Hypothalamus (tissue), 51 donors: ENCODE results near the gene MSANTD1.

Experiments used
- DNase-seq, 51 donors: peaks; one replicate each; lab custom pipeline; 2025; lab: John Stamatoyannopoulos, UW

MSANTD1 gene

DNA sequence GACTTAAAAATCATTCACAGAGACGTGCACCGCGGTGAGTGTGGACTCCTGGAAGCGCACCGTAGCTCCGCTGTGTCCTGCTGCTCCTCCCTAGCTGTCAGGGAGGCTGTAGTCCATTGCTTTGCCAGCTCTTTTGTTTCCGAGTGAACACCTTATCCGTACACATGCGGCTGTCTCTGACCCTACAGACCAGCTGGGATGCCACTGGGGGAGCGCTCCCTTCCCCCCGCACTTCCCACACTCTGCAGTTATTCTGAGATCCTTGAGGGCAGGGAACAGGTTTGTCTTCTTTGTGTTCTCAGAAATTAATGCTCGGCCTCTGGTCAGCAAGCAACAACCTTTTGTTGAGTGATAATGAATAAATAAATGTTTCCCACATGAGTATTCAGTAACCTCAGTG is 33.7 kb upstream of the MSANTD1 start:
- no peak for DNase-seq

DNA sequence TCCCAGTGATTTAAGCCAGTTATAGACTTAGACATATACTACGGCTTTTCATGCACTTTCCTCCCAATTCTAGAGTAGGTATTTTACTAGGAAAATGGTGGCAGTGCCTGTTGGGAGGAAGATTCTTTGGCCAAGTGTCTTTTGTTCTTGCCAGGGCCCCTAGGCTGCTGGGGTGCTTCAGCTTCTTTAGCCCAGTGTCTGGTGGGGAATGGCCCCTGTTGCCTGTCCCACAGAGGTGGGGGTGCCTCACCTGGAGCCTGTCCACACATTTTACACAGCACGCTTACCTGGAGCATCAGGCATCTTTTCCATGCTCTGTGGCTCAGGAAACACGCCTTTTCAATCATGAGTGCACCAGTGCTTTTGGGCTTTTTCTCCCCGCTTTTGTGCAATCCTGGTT is 33.2 kb upstream of the MSANTD1 start:
- no peak for DNase-seq

DNA sequence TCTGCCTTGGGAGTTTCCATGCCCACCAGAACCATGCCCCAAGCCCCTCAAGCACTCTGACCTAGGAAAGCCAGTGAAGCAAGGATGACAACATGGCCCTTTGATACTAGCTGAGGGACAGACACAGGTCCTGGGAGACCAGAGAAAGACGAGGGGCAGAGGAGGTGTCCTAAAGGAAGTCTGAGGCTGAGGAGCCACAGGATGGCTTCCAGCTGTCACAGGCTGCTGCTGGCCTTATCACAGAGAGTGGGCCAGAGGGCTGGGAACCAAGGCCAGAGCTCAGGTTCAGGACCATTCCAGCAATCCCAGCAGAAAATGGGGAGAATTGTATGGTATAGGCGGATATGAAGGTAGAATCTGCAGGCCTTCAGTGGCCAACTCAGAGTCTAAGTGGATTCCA is 31.7 kb upstream of the MSANTD1 start:
- no peak for DNase-seq

DNA sequence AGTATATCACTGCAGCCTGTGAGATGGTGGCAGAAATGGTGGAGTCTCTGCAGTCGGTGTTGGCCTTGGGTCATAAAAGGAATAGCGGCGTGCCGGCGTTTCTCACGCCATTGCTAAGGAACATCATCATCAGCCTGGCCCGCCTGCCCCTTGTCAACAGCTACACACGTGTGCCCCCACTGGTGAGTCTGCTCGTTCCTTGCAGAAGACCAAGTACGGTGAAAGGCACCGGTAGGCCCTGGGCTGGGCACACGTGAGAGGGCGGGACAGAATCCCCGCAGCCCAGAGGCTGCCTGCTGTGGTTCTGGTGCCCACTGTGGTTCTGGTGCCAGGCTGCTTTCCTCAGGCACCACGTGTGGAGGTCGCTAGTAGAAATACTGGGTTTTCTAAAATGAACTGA is 31.2 kb upstream of the MSANTD1 start:
- no peak for DNase-seq

DNA sequence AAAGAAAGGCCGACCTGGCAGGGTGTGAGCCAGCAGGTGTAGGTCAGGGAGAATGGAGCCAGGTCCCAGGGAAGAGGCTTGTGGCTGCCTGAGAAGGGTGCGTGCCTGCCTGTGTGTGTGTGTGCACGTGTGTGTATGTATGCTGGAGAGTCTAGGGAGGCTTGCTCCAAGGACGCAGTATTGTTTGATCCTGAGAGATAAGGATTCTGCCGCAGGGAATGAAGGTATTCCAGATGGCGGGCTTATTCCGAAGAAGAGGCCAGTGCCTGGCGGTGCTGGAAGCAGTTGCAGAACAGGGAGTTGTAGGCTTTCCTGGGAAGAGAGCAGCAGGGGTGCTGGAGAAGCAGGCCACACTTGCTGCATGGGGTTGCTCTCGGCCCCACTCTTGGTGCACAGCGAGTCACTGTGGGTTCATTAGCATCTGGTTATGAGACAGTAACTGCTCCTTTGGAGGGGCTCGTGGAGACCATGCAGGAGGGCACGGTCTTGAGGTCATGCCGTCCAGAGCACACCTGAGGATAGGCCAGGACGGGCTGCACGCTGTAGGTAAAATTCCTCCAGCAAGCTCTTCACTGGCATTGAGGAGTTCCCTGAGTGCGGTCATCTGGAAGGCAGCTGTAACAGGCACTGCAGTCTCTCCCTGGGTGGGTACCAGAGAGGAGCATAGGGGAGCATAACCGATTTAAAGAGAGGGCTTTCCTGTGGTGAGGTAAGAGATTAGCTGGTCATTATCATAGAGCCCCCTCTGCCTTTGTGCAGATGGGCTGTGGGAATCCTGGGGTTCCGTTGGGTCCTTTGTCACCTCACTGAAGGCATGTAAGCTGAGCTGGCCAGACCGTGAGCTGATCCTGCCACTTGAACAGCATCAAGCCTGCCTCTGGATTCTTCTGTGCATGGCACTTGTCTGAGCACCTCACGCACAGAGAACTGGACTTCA is 29.9 kb upstream of the MSANTD1 start:
- no peak for DNase-seq

DNA sequence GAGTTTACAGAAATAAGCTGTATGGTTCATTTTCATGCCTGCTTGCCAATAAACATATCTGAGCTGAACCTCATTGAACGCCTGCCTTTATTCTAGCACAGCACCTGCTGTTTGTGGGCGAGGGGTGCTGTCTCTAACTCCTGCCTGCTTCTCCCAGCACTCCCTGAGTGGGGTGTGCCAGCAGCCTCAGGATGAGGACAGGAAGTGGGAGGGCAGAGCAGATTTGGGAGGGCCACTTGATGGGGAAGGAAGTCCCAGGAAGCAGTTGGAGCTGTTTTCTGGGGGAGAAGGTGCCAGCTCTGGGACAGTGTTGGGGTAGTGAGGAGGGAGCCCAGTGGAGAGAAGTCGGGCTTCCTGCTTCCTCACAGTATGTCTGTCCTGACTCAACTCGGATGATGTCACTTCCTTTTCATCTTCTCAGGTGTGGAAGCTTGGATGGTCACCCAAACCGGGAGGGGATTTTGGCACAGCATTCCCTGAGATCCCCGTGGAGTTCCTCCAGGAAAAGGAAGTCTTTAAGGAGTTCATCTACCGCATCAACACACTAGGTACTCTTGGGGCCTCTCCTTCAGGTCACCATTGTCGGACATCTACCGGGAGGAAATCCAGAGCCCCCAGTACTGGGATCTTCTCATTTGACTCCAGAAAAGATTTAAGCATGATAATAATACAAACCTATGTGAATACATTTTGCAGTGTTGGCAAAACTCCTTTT is 29.0 kb upstream of the MSANTD1 start:
- no peak for DNase-seq

DNA sequence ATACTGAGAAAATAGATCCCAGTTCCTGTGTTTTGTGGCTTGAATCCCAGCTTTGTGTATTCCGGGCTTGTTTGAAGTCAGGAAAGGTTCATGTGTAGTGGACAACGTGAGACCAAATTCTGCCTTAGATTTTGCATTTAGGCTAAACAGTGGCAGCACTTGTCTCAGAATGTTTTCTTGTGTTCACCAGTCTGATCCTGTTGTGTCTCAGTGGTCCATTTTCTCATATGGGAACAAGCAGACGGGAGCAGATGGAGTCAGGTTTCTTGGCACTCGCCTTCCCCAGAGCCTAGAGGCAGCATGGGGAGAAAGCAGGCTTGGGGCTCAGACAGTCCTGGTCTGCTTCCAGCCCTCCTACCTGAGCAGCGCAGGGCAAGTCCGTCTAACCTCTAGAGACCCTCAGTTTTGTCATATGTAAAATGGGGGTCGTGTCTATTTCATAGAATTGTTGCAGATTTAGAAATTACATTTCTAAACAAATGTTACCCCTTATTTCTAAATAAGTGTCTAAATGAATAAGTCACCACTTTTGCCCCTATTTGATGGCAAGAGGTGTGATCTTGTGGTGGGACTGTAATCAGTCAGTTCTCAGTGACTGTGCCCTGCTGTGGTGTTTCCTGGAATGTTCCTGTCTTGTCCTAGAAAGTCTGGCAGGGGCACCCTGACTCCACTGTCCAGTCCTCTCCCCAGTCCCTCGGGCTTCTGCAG is 28.3 kb upstream of the MSANTD1 start:
- no peak for DNase-seq

DNA sequence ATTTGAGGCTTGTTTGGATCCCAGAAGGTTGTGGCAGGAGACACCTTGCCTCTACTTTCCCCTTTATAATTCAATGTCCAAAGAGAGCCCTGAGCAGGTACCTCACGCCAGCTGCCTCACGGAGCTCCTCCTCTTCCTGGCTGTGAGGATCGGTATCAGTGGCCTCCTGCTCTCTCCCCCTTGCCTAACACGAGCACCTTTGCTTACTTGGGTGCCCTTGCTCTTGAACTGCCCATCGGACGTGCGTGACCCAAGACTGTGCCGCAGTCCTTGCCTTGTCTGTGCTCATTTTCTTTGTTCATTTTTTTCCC is 27.8 kb upstream of the MSANTD1 start:
- DNase-seq, result no peak

DNA sequence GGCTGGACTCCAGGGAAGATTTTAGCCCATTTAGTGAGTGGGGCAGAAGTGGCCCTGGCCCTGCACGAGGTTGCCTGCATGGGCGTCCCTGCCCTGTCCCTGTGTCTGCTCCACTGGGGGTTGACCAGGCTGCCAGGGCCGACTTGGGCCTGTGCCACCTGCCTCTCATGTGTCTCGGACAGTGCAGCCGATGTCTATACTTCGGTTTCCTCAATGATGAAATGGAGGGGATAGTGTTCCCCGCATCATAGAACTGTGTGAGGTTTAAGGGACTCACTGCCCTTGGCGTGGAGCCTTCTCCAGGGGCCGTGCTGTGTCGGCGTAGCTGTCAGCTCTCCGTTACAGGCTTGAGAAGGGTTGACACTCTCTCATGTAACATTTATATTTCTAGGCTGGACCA is 27.0 kb upstream of the MSANTD1 start:
- no peak for DNase-seq

DNA sequence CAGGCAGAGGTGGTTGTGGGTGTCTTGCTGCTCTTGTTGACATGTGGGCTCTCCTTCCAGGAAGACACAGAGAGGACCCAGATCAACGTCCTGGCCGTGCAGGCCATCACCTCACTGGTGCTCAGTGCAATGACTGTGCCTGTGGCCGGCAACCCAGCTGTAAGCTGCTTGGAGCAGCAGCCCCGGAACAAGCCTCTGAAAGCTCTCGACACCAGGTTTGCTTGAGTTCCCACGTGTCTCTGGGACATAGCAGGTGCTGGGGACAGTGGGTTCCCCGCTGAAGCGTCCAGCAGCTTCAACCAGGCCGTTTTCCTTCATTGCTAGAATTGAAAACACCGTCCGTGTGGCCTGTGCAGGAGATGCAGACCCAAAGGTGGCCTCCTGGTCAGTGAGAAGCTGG is 25.6 kb upstream of the MSANTD1 start:
- DNase-seq, result no peak

DNA sequence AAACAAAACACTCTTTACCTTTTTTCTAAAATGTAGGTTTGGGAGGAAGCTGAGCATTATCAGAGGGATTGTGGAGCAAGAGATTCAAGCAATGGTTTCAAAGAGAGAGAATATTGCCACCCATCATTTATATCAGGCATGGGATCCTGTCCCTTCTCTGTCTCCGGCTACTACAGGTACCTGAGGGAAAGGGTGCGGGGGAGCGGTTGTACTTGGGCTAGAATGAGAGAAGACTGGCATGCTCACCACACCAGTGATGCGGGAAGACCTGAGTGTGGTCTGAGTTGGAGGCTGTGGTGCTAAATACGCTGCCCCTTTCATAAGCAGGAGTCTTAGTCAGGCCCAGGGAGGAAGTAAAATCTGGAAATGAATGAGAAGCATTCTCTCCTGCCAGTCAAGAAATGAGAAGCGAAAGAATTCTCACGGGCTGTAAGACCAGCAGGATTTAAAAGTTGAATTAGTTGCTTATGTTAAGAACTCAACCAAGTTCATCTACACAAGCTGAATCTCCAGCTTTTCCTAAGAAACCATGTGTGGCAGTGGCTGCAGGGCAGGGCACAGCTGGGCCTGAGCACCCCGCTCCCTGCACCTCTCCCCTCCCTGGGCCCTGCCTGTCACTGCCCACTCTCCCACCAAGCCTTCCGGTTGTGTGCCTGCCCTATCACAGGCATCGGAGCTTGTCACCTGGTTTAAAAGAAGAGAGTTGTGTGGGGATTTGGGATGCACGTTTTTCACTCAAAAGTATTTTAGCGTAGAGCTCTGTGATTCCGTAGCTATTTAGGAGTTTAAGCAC is 24.8 kb upstream of the MSANTD1 start:
- DNase-seq, result no peak

DNA sequence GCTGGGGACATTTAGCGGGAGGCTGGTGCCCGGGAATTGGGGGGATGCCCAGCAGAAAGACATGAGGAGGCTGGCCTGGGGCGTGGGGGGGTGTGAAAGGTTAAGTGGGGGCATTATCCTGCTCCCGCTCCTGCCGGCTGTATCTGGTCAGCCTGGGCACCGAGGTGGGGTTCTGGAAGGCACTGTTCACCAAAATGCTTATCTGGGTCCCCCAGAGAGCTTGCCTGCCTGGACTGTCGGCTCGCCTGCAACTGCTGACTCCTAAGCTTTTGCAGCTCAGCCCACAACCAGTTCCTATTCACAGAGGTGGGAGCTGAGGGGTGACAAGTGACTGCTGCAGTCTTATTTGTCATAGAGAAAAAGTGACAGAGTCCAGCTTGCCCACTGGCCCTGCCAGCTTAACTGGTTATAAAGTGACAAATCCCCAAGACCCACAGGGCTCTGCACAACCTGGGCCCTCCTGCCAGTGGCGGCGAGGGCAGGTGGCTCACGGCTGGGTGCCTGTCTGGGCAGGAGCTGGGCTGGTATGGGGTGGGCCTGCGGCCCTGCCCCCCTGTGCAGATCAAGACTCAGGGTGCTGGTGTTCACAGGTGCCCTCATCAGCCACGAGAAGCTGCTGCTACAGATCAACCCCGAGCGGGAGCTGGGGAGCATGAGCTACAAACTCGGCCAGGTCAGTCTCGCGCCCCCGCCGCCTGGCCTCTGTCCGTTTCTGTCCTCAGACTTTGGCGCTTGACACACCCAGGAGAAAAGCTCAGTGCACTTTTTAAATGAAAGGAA is 23.7 kb upstream of the MSANTD1 start:
- no peak for DNase-seq

DNA sequence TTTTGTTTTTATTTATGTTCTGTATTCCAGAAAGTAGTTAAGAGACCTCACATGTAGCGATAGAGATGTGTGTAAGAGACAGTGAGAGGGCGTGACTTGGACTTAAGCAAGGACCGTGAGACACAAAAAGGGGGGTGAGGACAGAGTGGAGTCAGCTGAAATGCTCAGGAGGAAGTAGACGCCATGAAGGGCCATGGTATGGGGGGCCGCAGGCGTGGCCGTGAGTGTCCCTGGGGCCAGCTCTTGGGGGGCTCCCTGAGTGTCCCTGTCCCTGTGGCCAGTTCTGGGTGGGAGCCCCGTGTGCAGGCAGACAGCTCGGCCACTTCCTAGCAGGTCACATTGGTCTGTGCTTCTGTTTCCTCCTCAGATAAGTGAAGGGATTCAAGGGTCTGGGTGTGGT is 23.0 kb upstream of the MSANTD1 start:
- no peak for DNase-seq

DNA sequence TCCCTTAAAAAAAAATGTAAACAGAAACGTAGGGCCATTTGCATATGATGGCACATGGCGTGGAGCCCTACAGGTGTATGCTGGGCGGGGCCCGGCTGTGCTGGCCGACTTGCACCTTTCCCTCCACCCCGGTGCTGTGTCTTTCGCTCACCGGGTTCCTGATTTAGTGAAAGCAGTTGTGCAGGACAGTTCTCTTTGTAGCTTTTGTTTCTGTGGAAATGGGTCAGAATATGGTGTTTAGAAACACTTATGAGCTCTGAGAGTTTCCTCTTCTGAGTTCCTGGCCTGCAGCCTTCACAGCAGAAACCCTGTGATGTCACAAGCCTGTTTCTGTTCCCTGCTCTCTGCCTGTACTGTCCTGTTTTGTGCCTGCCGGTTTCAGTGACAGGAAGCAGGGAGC is 22.5 kb upstream of the MSANTD1 start:
- DNase-seq, result peak in 16 of 51 donors; percentile 11 to 48 (median 28)

DNA sequence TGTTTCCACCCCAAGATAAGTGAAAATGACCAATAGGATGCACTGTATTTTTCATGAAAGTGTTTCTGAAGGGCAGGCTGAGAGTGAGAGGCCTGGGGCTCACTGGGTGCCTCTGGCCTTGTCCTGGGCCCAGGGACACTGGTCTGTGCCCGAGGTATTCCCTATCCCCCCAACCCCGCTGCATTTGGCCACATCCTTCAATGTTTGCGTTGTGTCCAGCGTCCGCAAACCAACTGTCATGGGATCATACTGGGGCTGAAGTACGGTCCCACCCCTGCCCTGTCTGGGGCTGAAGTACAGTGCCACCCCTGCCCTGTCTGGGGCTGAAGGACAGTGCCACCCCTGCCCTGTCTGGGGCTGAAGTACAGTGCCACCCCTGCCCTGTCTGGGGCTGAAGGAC is 22.0 kb upstream of the MSANTD1 start:
- no peak for DNase-seq

DNA sequence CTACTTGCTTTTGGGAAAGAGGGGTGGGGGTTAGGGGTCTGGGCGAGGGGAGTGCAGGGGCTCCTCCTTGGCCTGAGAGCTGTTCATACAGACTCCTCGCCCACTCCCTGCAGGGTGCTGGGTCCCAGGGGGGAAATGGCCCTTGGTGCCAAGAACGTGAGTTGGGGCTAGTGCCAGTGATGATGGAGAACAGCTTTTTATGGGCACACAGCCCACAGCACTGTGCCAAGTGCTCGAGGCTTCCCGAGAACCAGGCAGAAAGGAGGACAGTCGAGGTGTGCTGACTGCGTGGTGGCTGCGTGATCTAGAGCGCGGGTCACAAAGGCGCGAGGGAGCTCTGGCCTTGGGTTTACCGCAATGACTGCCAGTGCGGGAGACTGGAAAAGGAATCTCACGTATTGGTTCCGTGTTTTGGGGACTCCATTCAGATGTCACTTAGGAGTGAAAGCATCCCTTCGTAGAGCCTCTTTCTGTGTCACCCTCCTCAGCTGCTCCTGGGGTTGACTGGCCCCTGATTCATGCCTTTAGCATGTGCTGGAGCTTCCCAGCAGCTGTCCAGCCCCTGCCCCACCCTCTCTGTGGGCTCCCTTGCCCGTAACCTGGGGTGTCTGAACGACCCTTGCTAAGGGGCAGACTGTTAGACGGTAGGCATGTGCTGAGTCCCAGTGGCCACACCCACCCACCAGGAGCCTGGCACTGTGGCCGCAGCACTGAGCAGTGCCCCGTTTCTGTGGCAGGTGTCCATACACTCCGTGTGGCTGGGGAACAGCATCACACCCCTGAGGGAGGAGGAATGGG is 20.9 kb upstream of the MSANTD1 start:
- no peak for DNase-seq

DNA sequence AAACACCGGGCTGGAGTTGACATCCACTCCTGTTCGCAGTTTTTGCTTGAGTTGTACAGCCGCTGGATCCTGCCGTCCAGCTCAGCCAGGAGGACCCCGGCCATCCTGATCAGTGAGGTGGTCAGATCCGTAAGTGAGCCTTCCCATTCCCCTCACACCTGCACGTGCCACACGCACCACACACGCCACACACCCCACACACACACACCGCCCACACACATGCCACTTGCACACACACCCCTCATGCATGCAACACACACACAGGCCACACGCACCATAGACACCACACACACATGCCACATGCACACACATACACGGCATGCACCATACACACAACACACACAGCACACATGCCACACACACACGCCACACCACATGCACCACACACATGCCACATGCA is 20.1 kb upstream of the MSANTD1 start:
- DNase-seq, result no peak

DNA sequence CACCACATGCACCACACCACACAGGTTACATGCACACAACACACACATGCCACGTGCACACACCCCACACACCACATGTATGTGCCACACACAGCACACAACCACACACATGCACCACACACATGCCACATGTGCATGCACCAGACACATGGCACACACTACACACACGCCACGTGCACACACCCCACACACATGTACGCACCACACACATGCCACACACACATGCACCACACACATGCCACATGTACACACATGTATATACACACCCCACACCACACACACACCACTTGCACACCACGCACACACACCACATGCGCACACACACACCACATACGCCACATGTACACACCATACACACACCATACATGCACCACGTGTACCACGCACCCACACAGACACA is 19.6 kb upstream of the MSANTD1 start:
- DNase-seq, result no peak

DNA sequence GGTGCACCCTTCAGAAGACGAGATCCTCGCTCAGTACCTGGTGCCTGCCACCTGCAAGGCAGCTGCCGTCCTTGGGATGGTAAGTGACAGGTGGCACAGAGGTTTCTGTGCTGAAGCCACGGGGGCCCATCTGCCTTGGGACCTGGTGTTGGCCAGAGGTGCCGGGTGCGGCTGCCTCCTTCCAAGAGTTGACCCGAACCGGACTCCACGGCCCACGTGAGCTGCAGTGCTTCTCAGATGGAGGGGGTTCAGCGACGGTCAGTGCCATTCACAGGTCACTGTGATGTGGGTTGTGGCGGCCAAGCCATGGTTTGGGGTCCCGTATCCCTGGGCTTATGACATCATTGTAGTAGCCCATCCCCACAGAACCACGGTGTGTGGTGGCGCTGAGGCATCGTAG is 19.0 kb upstream of the MSANTD1 start:
- DNase-seq, result no peak
